H1 (cell line): ENCODE measurements around the gene MAP2K1. TPM values are rescaled to one million over a fixed set of nuclear protein-coding genes. Genes with fewer than 3 reads are reported as not detected.

Experiments used
- CTCF ChIA-PET: fragments of 300-600 bp; sonication (Branson Sonifier 250); formaldehyde crosslinking; loops from one replicate; lab custom pipeline; 2021; ENCODE audit not compliant: partially characterized antibody; lab: Charles Lee
- POLR2A ChIA-PET: fragments of 300-600 bp; sonication (Branson Sonifier 250); formaldehyde crosslinking; loops from one replicate; lab custom pipeline; 2021; ENCODE audit warnings: inconsistent platforms; ENCODE audit not compliant: partially characterized antibody; lab: Charles Lee
- DNase-seq, 2 experiments: peaks; one replicate each; pipeline versions ENCODE4 v3.0.0 to v3.0.0-alpha.2; 2010 to 2022; ENCODE audit warnings: low spot score in 2 of 2, low read depth in 1 of 2, mixed read lengths in 1 of 2
- FAIRE-seq: peaks from 2 replicates; lab custom pipeline; 2011; peaks lifted over from hg19 to GRCh38; lab: Jason Lieb, UNC
- H2AFZ ChIP-seq: 2 replicates; pipeline ENCODE4 v1.8.1; 2012; ENCODE audit warnings: low read length, inconsistent platforms
- H2AK5ac ChIP-seq: 2 replicates; pipeline ENCODE4 v1.6.1; 2013; ENCODE audit warnings: low read depth, low read length
- H2BK120ac ChIP-seq: replicated peaks from 2 replicates; pipeline ENCODE3; 2013; ENCODE audit warnings: low read depth, low read length, inconsistent platforms
- H2BK12ac ChIP-seq: 2 replicates; pipeline ENCODE4 v1.6.1; 2013; ENCODE audit warnings: low read depth, low read length
- H2BK15ac ChIP-seq: 2 replicates; pipeline ENCODE4 v1.6.1; 2013; ENCODE audit warnings: low read length
- H2BK20ac ChIP-seq: 2 replicates; pipeline ENCODE4 v1.6.1; 2013; ENCODE audit warnings: low read length
- H2BK5ac ChIP-seq: 2 replicates; pipeline ENCODE4 v1.6.1; 2013; ENCODE audit warnings: low read depth, low read length
- H3K14ac ChIP-seq: 2 replicates; pipeline ENCODE4 v1.6.1; 2013; ENCODE audit warnings: inconsistent platforms; ENCODE audit not compliant: insufficient read length
- H3K18ac ChIP-seq: 2 replicates; pipeline ENCODE4 v1.6.1; 2013; ENCODE audit warnings: low read length; ENCODE audit errors: extremely low read depth
- H3K23ac ChIP-seq: 2 replicates; pipeline ENCODE4 v1.6.1; 2013; ENCODE audit warnings: inconsistent platforms; ENCODE audit not compliant: insufficient read length
- H3K23me2 ChIP-seq: 2 replicates; pipeline ENCODE4 v1.6.1; 2013; ENCODE audit warnings: low read depth, low read length
- H3K27ac ChIP-seq: 2 replicates; pipeline ENCODE4 v1.6.1; 2011; ENCODE audit warnings: low read depth, low read length, inconsistent platforms
- H3K27me3 ChIP-seq, 4 experiments: replicated peaks in 1 of 4; 1 replicate in 1 of 4; 2 replicates in 3 of 4; pipeline versions ENCODE4 v1.6.1 to v1.8.1; 2011 to 2013; ENCODE audit warnings: low read length in 3 of 4, mild to moderate bottlenecking in 3 of 4, inconsistent platforms in 2 of 4, mixed read lengths in 2 of 4, moderate library complexity in 1 of 4; ENCODE audit not compliant: control insufficient read depth in 3 of 4, insufficient read depth in 3 of 4; ENCODE audit errors: extremely low read depth in 1 of 4
- H3K36me3 ChIP-seq, 4 experiments: 2 replicates each; pipeline versions ENCODE4 v1.6.1 to v1.8.1; 2011 to 2013; ENCODE audit warnings: mild to moderate bottlenecking in 4 of 4, low read length in 3 of 4, moderate library complexity in 2 of 4, control low read depth in 1 of 4, inconsistent platforms in 1 of 4; ENCODE audit not compliant: insufficient read depth in 4 of 4, control insufficient read depth in 2 of 4
- H3K4ac ChIP-seq: replicated peaks from 2 replicates; pipeline ENCODE3; 2013; ENCODE audit warnings: low read length, low read depth, mixed read lengths, inconsistent platforms; ENCODE audit not compliant: insufficient read length
- H3K4me1 ChIP-seq, 4 experiments: replicated peaks in 1 of 4; 1 replicate in 1 of 4; 2 replicates in 3 of 4; pipeline versions ENCODE4 v1.6.1 to v1.8.1; 2011 to 2013; ENCODE audit warnings: low read length in 3 of 4, inconsistent platforms in 2 of 4, mixed read lengths in 1 of 4; ENCODE audit not compliant: insufficient read depth in 4 of 4, control insufficient read depth in 3 of 4
- H3K4me2 ChIP-seq, 2 experiments: 2 replicates each; pipeline versions ENCODE4 v1.6.1 to v1.8.1; 2011 to 2013; ENCODE audit warnings: low read depth in 2 of 2, low read length in 2 of 2, control low read depth in 1 of 2, inconsistent platforms in 1 of 2, mild to moderate bottlenecking in 1 of 2; ENCODE audit not compliant: insufficient read depth in 1 of 2
- H3K4me3 ChIP-seq, 4 experiments: fragments of 200-600, 300-600 bp in 1 of 4; sonication (generic), shearing (Covaris generic), sonication (Bioruptor Twin) in 1 of 4; 2 replicates each; pipeline versions ENCODE4 v1.5.1 to v1.8.1; 2011 to 2016; ENCODE audit warnings: low read length in 4 of 4, low read depth in 3 of 4, control low read depth in 2 of 4, inconsistent platforms in 2 of 4, mild to moderate bottlenecking in 2 of 4, mixed read lengths in 1 of 4, moderate library complexity in 1 of 4; ENCODE audit not compliant: insufficient read depth in 2 of 4; ENCODE audit errors: extremely low read depth in 1 of 4
- H3K56ac ChIP-seq: replicated peaks from 2 replicates; pipeline ENCODE3; 2013; ENCODE audit warnings: low read depth, mild to moderate bottlenecking, mixed read lengths, low read length, inconsistent platforms; ENCODE audit not compliant: insufficient read length
- H3K79me1 ChIP-seq: 2 replicates; pipeline ENCODE4 v1.6.1; 2013; ENCODE audit warnings: low read depth, low read length, control low read depth
- H3K79me2 ChIP-seq, 2 experiments: 2 replicates each; pipeline versions ENCODE4 v1.6.1 to v1.8.1; 2012 to 2013; ENCODE audit warnings: low read length in 2 of 2, mild to moderate bottlenecking in 2 of 2, inconsistent platforms in 1 of 2; ENCODE audit not compliant: insufficient read depth in 2 of 2, control insufficient read depth in 1 of 2
- H3K9ac ChIP-seq, 4 experiments: replicated peaks in 1 of 4; 1 replicate in 1 of 4; 2 replicates in 3 of 4; pipeline versions ENCODE4 v1.6.1 to v1.8.1; 2011 to 2013; ENCODE audit warnings: low read depth in 3 of 4, low read length in 3 of 4, control low read depth in 2 of 4, mild to moderate bottlenecking in 2 of 4, moderate library complexity in 2 of 4, inconsistent platforms in 1 of 4; ENCODE audit errors: extremely low read depth in 1 of 4
- H3K9me3 ChIP-seq, 2 experiments: 2 replicates each; pipeline versions ENCODE4 v1.6.1 to v1.8.1; 2012 to 2013; ENCODE audit warnings: mild to moderate bottlenecking in 2 of 2, moderate library complexity in 2 of 2, control low read depth in 1 of 2, inconsistent platforms in 1 of 2, low read depth in 1 of 2, low read length in 1 of 2, mixed read lengths in 1 of 2; ENCODE audit not compliant: insufficient read depth in 2 of 2
- H4K20me1 ChIP-seq, 2 experiments: replicated peaks in 1 of 2; 2 replicates each; pipeline versions ENCODE3 to v1.8.1; 2011 to 2013; ENCODE audit warnings: inconsistent platforms in 2 of 2, low read length in 2 of 2, mild to moderate bottlenecking in 1 of 2; ENCODE audit not compliant: insufficient read depth in 2 of 2, control insufficient read depth in 1 of 2
- H4K5ac ChIP-seq: 2 replicates; pipeline ENCODE4 v1.6.1; 2013; ENCODE audit warnings: low read length, low read depth, mixed read lengths, inconsistent platforms; ENCODE audit not compliant: insufficient read length
- H4K8ac ChIP-seq: 2 replicates; pipeline ENCODE4 v1.8.0; 2013; ENCODE audit warnings: mild to moderate bottlenecking, moderate library complexity, low read length, inconsistent platforms; ENCODE audit not compliant: insufficient read depth; ENCODE audit errors: extremely low read depth
- H4K91ac ChIP-seq: replicated peaks from 2 replicates; pipeline ENCODE3; 2013; ENCODE audit warnings: low read length, mixed read lengths, inconsistent platforms; ENCODE audit not compliant: insufficient read length
- EP300 ChIP-seq, 2 experiments: IDR thresholded peaks; 1 replicate in 1 of 2; 2 replicates in 1 of 2; pipeline ENCODE4 v1.6.1; 2011 to 2012; ENCODE audit warnings: low read depth in 2 of 2, low read length in 2 of 2, mild to moderate bottlenecking in 2 of 2, borderline replicate concordance in 1 of 2, inconsistent platforms in 1 of 2, moderate library complexity in 1 of 2
- HDAC6 ChIP-seq: IDR thresholded peaks from one replicate; pipeline ENCODE4 v1.7.1; 2012; ENCODE audit warnings: low read depth, mild to moderate bottlenecking, inconsistent platforms, low read length, moderate library complexity
- YY1 ChIP-seq: IDR thresholded peaks from 2 replicates; pipeline ENCODE4 v1.6.1; 2011; ENCODE audit warnings: low read depth, mild to moderate bottlenecking, low read length
- WGBS, 2 experiments: shearing (Covaris generic) in 1 of 2; methylation state at CpG; one replicate each; pipeline versions ENCODE4 v1.1.6 to v1.1.7; 2013 to 2015; ENCODE audit warnings: low lambda C conversion rate in 2 of 2, mixed read lengths in 2 of 2, inconsistent platforms in 1 of 2, low coverage in 1 of 2, missing lambda C conversion rate in 1 of 2; ENCODE audit not compliant: insufficient replicate concordance in 2 of 2, insufficient coverage in 1 of 2, insufficient read length in 1 of 2; ENCODE audit errors: extremely low coverage in 1 of 2, missing lambda C conversion rate in 1 of 2; 5-methylcytosine and 5-hydroxymethylcytosine counted together
- polyA plus RNA-seq, 7 experiments: library from polyadenylated mRNA; depleted of rRNA in 3 of 7; stranded (reverse) in 5 of 7; unstranded in 2 of 7; fragments of >200 nt in 5 of 7; fragments of 200-250 nt in 2 of 7; gene quantifications; 1 replicate in 5 of 7; 2 replicates in 1 of 7; 4 replicates in 1 of 7; pipeline versions ENCODE4 v1.2.1 to v1.2.3, GENCODE V29; 2011 to 2013; ENCODE audit warnings: missing spikeins in 2 of 7, mixed read lengths in 2 of 7
- total RNA-seq: library from RNA; stranded (reverse); fragmentation: NEBNext Ultra II Directional; extraction: Animal tissue kit (Norgen Biotek cat#: 25700); gene quantifications from 2 replicates; pipeline ENCODE4 v1.2.1, GENCODE V29; 2021

MAP2K1 gene
- total and polyA plus RNA-seq, 2 of the 8 experiments (the other 6 are each of a cell fraction or from before 2014, with no cell fraction given): 54.7 to 78.2 TPM

DNA sequence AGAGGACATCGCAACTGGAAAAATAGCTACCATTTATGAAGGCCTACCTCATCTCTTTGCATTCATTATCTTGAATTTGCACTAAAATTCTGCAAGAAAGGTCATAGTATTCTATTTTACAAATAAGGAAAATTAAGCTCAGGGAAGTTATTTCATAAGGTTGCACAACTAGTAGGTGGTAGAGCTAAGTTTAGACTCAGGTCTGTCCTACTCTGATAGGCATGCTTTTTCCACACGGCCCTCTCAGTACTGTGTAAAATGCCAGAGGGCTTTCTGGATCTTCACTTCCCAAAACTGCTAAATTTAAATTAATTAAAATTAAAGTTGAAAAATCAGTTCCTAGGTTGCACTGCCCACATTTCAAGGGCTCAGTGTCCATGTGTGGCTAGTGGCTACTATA lies 18.3 kb downstream of the MAP2K1 start:
- Histone ChIP-seq H3K79me2 (peaks cover 18 to 96% of the 10 kb centered on the region in 2 experiments), H3K36me3 (no peaks in the 10 kb centered on the region)

More for the DNA sequence above, 18.3 kb downstream of the MAP2K1 start:
- no peak overlapping the region for H3K56ac ChIP-seq
- H3K9ac ChIP-seq: no peak overlapping the region; a peak in 1 of 7 replicates
- H3K18ac ChIP-seq: 0 out of 2 replicates have a peak overlapping the region, but pooled peaks have one; percentile 63
- H2BK15ac ChIP-seq: no peak overlapping the region
- peak overlapping the region; percentile 32 for H4K91ac ChIP-seq
- H2AFZ ChIP-seq: no peak overlapping the region
- H4K8ac ChIP-seq: no peak overlapping the region
- H2BK20ac ChIP-seq: no peak overlapping the region
- no peaks in the 10 kb centered on the region for H3K23me2 ChIP-seq
- H4K5ac ChIP-seq: no peak overlapping the region
- H3K4me2 ChIP-seq: peak overlapping the region; percentile 3 to 55
- 84% methylated on average over 2 of the region's 2 CpGs; no CpG with 5 or more reads in 1 of the 2 experiments for WGBS, 2 experiments
- H3K14ac ChIP-seq: no peak overlapping the region
- no peak overlapping the region for H2BK120ac ChIP-seq
- no peak for DNase-seq
- H3K4me1 ChIP-seq: peaks cover 1 to 24% (median 14%) of the 10 kb centered on the region in 4 experiments; a peak in 6 of 7 replicates
- no peaks in the 10 kb centered on the region for H3K9me3 ChIP-seq
- H2AK5ac ChIP-seq: no peak overlapping the region
- H2BK5ac ChIP-seq: peak overlapping the region; percentile 0; the same call in 1 of the 2 replicates
- peaks cover 7% of the 10 kb centered on the region for H3K79me1 ChIP-seq
- no peak for FAIRE-seq
- peak overlapping the region in 1 of 4 experiments; percentile 2; a peak in 1 of 8 replicates for H3K4me3 ChIP-seq
- H3K27me3 ChIP-seq: no peaks in the 10 kb centered on the region
- CTCF ChIA-PET: interaction anchor here (0.6 to 6.3 kb wide), 17 partner anchors 8 to 1156 kb away, joined by 3 to 47 read pairs (median 4); partner anchors contain the start of genes MAP2K1 and SNAPC5
- no peak overlapping the region for H3K4ac ChIP-seq
- H3K27ac ChIP-seq: no peak overlapping the region; the same call in 1 of the 2 replicates
- peak overlapping the region; percentile 75; the same call in 1 of the 2 replicates for H2BK12ac ChIP-seq
- no peak for TF ChIP-seq EP300 (IDR thresholded peaks at IDR 0.05; ENCODE audit: borderline replicate concordance in 1 of 2, low read depth in 2 of 2, low read length in 2 of 2)
- TF ChIP-seq YY1: no peak
- no peak for TF ChIP-seq HDAC6
- POLR2A ChIA-PET: interaction anchor here (1.0 to 7.9 kb wide), 8 partner anchors 12 to 100 kb away, joined by 3 to 64 read pairs (median 6); partner anchors contain the start of genes SNAPC5 and ZWILCH
- H4K20me1 ChIP-seq: peaks cover 1 to 3% of the 10 kb centered on the region in 2 experiments
- no peak overlapping the region for H3K23ac ChIP-seq
